ENCODE measurements around the gene ANKRD44.
A peak's percentile ranks its signal among the peaks of the same experiment; 100 is the strongest.

The ANKRD44 gene

DNA sequence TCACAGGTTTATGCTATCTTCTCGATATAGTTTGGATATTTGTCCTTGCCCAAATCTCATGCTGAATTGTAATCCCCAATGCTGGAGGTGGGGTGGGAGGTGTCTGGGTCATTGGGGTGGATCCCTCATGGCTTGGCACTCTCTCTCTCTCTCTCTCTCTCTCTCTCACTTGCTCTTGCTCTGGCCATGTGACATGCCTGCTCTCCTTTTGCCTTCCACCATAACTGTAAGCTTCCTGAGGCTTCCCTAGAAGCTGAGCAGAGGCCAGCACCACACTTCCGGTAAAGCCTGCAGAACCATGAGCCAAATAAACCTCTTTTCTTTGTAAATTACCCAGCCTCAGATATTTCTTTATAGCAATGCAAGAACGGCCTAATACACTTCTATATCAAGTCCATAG lies 342.8 kb downstream of the ANKRD44 start:
- Mint-ChIP-seq H3K9me3 (peaks cover 3% of the 10 kb centered on the region), H3K36me3 (ENCODE audit: low read depth) (no peaks in the 10 kb centered on the region), H3K27ac (no peak overlapping the region), H3K4me3 (no peak overlapping the region), H3K27me3 (no peaks in the 10 kb centered on the region), H3K4me1 (peaks cover 10% of the 10 kb centered on the region)
- ATAC-seq (no peak), DNase-seq (no peak)

DNA sequence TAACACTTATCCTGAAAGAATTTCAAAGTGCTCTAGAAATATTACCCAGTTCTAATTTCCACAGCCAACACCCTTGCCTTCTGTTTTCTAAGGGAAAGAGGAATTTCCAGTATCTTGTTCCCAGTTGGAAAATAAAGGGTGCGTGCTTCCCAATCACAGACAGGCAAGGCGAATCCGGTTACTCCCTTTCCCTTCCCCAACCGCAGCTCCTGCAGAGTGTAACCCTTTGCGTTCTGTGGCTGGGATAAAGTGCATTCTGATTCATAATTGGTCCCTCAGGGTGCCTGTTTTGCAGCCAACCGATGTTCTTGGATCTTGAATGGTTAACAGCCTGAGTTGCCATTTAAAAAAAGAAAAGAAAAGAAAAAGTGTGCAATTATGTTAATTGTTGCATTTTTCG lies 343.5 kb downstream of the ANKRD44 start:
- H3K27me3 Mint-ChIP-seq: no peaks in the 10 kb centered on the region
- no peak for ATAC-seq

DNA sequence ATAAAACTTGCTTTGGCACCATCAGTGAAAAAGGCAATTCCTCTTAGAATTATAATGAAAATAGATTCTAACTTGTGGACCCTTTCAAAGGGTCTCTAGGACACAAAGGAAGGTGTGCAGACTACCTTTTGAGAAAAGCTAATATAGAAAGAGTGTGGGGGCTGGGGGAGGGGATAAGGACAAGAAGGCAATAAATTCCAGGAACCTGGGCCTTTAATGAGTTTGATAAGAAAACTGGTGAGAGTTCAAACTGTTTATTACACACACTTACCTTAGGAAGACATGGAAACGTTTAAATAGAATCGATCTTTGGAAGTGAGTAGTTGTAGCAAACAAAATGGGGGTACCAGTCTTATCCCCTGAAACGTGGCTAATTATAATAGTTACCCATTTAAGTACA lies 344.5 kb downstream of the ANKRD44 start:
- Mint-ChIP-seq H3K9me3 (peaks cover 3% of the 10 kb centered on the region), H3K4me3 (no peak overlapping the region), H3K4me1 (peaks cover 22% of the 10 kb centered on the region), H3K27ac (no peak overlapping the region), H3K36me3 (ENCODE audit: low read depth) (no peaks in the 10 kb centered on the region), H3K27me3 (no peaks in the 10 kb centered on the region)
- ATAC-seq (no peak), DNase-seq (no peak)

More for the DNA sequence above, 343.5 kb downstream of the ANKRD44 start:
- Mint-ChIP-seq H3K27ac (no peak overlapping the region), H3K4me1 (peaks cover 15% of the 10 kb centered on the region), H3K36me3 (ENCODE audit: low read depth) (no peaks in the 10 kb centered on the region), H3K4me3 (no peak overlapping the region), H3K9me3 (peaks cover 3% of the 10 kb centered on the region)
- DNase-seq: no peak

DNA sequence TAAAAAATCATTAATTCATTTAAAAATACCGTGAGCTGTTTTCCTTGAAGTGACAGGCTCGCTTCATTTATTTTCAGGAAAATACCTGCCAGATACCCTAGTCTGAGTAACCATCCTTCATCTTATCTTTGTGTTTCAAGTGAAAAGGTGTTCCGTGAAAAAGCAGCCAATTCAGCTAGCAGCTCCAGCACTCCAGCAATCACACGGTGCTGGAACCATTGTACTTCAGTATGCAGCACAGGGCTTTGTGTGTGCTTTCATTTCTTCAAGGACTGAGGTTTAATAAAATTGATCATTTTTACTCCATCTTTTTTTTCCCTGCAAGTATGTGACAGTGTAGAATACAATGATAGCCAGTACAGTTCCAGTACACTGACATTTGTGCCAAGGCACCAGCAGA lies 344.9 kb downstream of the ANKRD44 start:
- H3K4me1 Mint-ChIP-seq: peaks cover 22% of the 10 kb centered on the region
- no peak for DNase-seq
- no peaks in the 10 kb centered on the region for H3K27me3 Mint-ChIP-seq
- no peak overlapping the region for H3K4me3 Mint-ChIP-seq
- no peak overlapping the region for H3K27ac Mint-ChIP-seq
- no peaks in the 10 kb centered on the region for H3K36me3 Mint-ChIP-seq (ENCODE audit: low read depth)
- ATAC-seq: no peak
- H3K9me3 Mint-ChIP-seq: peaks cover 3% of the 10 kb centered on the region

GRCh38 chr2:196963961-196964360 lies 346.6 kb downstream of the ANKRD44 start:
- Mint-ChIP-seq H3K4me3 (no peak overlapping the region), H3K27ac (no peak overlapping the region), H3K4me1 (peaks cover 22% of the 10 kb centered on the region), H3K27me3 (no peaks in the 10 kb centered on the region), H3K36me3 (ENCODE audit: low read depth) (no peaks in the 10 kb centered on the region), H3K9me3 (peaks cover 3% of the 10 kb centered on the region)
- DNase-seq (no peak), ATAC-seq (no peak)

DNA sequence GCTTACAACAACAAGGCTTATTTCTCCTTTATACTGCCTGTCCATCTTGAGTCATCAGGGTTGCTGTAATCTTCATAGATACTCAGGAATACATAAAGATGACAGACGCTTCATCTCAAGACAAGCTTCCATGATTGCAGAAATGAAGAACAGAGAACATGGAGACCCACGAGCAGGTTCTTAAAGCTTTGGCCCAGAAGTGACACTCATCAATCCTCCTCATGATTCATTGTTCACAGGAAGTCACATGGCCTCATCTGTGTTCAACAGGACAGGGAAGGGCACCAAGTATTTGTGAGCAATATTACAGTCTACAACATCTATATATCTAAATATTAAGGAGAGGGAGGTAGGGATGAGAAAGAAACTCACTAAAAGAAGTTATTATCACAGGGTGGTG lies 347.5 kb downstream of the ANKRD44 start:
- no peaks in the 10 kb centered on the region for H3K27me3 Mint-ChIP-seq
- no peak overlapping the region for H3K27ac Mint-ChIP-seq
- DNase-seq (no peak), ATAC-seq (peak; percentile 62)
- no peak overlapping the region for H3K4me3 Mint-ChIP-seq
- peaks cover 27% of the 10 kb centered on the region for H3K4me1 Mint-ChIP-seq
- H3K9me3 Mint-ChIP-seq: peaks cover 3% of the 10 kb centered on the region
- H3K36me3 Mint-ChIP-seq (ENCODE audit: low read depth): peaks cover 4% of the 10 kb centered on the region

GRCh38 chr2:196962325-196962724 lies 348.3 kb downstream of the ANKRD44 start:
- Mint-ChIP-seq H3K36me3 (ENCODE audit: low read depth) (peaks cover 4% of the 10 kb centered on the region), H3K27ac (peak overlapping the region; percentile 67), H3K27me3 (no peaks in the 10 kb centered on the region), H3K4me3 (no peak overlapping the region), H3K9me3 (no peaks in the 10 kb centered on the region), H3K4me1 (peaks cover 27% of the 10 kb centered on the region)
- DNase-seq (no peak), ATAC-seq (peak; percentile 30)

DNA sequence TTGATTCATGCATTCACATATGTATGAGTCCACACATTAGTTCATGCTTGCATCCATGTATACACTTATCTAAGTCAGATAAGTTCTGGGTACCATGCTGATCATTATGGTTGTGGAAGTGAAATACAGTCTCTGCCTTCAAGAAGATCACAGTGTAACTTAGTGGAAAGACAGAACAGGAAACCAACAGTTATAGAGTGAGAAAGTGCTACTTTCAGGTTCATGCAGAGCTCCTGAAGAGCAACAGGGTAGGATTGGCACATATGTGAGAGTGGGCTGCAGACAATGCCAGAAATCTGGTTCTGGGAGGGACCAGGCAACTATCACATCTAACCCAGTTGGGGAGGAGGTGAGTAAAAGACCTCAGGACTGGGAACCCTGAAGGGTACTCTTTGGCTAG lies 348.7 kb downstream of the ANKRD44 start:
- no peak overlapping the region for H3K4me3 Mint-ChIP-seq
- no peak for DNase-seq

GRCh38 chr2:196959734-196960338 lies 350.7 kb downstream of the ANKRD44 start:
- no peak for ATAC-seq
- no peaks in the 10 kb centered on the region for H3K9me3 Mint-ChIP-seq
- no peak overlapping the region for H3K4me3 Mint-ChIP-seq
- peaks cover 4% of the 10 kb centered on the region for H3K36me3 Mint-ChIP-seq (ENCODE audit: low read depth)
- H3K27me3 Mint-ChIP-seq: no peaks in the 10 kb centered on the region
- peaks cover 27% of the 10 kb centered on the region for H3K4me1 Mint-ChIP-seq
- H3K27ac Mint-ChIP-seq: no peak overlapping the region
- DNase-seq: no peak

More for the DNA sequence above, 348.7 kb downstream of the ANKRD44 start:
- Mint-ChIP-seq H3K27ac (peak overlapping the region; percentile 67), H3K9me3 (no peaks in the 10 kb centered on the region), H3K4me1 (peaks cover 27% of the 10 kb centered on the region), H3K36me3 (ENCODE audit: low read depth) (peaks cover 4% of the 10 kb centered on the region), H3K27me3 (no peaks in the 10 kb centered on the region)
- ATAC-seq: peak; percentile 92

- Mint-ChIP-seq H3K36me3 (ENCODE audit: low read depth) (peaks cover 4% of the 10 kb centered on the region), H3K27me3 (peaks cover 3% of the 10 kb centered on the region), H3K4me1 (peaks cover 27% of the 10 kb centered on the region), H3K4me3 (no peak overlapping the region), H3K9me3 (no peaks in the 10 kb centered on the region), H3K27ac (no peak overlapping the region)
- ATAC-seq (no peak), DNase-seq (no peak)
These were observed 351.3 kb downstream of the ANKRD44 start for GRCh38 chr2:196959281-196959680.

GRCh38 chr2:196957881-196958525 lies 352.6 kb downstream of the ANKRD44 start:
- ATAC-seq: no peak
- Mint-ChIP-seq H3K4me3 (no peak overlapping the region), H3K27ac (no peak overlapping the region), H3K36me3 (ENCODE audit: low read depth) (peaks cover 4% of the 10 kb centered on the region), H3K27me3 (peaks cover 6% of the 10 kb centered on the region), H3K4me1 (peaks cover 22% of the 10 kb centered on the region), H3K9me3 (no peaks in the 10 kb centered on the region)
- no peak for DNase-seq

DNA sequence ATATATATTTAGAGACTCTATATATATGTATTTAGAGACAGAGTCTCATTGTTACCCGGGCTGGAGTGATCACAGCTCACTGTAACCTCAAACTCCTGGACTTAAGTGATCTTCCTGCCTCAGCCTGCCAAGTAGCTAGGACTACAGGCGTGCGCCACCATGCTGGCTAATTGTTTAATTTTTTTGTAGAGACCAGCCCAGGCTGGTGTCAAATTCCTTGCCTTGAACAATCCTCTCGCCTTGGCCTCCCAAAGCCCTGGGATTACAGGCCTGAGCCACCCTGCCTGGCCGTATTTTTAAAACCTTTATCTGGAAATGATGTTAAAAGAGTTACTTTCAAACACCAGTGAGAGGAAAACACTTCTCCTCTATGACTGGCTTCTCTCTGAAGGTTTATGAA lies 353.1 kb downstream of the ANKRD44 start:
- Mint-ChIP-seq H3K9me3 (no peaks in the 10 kb centered on the region), H3K27me3 (peaks cover 6% of the 10 kb centered on the region), H3K27ac (no peak overlapping the region), H3K36me3 (ENCODE audit: low read depth) (peaks cover 4% of the 10 kb centered on the region), H3K4me3 (no peak overlapping the region), H3K4me1 (peaks cover 18% of the 10 kb centered on the region)
- no peak for DNase-seq
- ATAC-seq: no peak

DNA sequence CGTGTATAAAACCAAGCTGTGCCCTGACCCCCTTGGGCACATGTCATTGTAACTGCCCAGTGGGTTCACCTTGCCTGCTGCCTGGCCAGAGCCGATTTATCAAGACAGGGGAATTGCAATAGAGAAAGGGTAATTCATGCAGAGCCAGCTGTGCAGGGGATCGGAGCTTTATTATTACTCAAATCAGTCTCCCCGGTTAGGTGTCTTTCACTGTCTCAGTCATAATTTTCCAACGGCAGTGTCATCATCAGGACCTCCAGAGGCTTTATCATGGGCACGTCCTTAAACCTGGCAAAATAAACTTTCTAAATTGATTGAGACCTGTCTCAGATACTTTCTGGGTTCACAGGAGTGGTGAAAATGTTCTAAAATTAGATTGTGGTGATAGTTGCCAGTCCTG lies 354.5 kb downstream of the ANKRD44 start:
- H3K27ac Mint-ChIP-seq: no peak overlapping the region
- H3K27me3 Mint-ChIP-seq: peaks cover 6% of the 10 kb centered on the region
- DNase-seq (no peak), ATAC-seq (no peak)
- H3K4me1 Mint-ChIP-seq: peaks cover 5% of the 10 kb centered on the region
- no peak overlapping the region for H3K4me3 Mint-ChIP-seq
- peaks cover 4% of the 10 kb centered on the region for H3K36me3 Mint-ChIP-seq (ENCODE audit: low read depth)
- no peaks in the 10 kb centered on the region for H3K9me3 Mint-ChIP-seq

DNA sequence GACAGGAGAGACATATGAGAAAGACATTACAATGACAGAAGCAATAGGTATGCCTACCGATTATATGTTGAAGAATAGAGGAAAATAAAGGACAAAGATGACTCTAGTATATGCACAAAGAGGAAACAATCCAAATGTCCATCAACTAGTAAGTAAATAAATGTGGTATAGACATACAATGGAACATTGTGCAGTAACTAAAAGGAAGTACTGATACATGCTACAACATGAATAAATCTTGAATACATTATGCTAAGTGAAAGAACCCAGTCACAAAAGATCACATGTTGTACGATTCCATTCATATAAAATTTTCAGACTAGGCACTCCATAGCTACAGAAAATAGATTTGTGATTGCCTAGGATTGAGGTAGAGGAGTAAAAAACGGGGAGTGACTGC lies 355.5 kb downstream of the ANKRD44 start:
- Mint-ChIP-seq H3K27me3 (peaks cover 6% of the 10 kb centered on the region), H3K9me3 (no peaks in the 10 kb centered on the region), H3K4me3 (no peak overlapping the region), H3K4me1 (peaks cover 5% of the 10 kb centered on the region), H3K36me3 (ENCODE audit: low read depth) (peaks cover 4% of the 10 kb centered on the region), H3K27ac (no peak overlapping the region)
- DNase-seq: no peak
- ATAC-seq: no peak

DNA sequence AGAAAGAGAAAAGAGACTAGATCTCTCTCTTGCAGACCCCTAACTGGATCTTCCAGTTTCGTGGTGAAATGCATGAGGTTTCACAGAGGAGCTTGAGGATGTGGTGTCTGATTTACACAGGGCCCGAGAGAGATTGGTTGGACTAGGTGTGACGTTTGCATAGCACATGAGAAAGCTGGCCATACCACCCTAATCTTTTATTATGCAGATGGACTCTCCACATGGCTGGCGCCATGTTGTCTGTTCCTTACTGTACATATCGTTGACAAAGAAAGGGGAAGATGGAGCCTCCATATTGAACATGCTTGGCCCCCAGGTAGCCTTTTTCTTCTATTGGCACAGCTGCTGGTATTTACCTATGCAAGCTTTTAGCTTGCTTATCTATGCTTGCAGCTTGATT lies 356.6 kb downstream of the ANKRD44 start:
- DNase-seq: no peak
- peaks cover 6% of the 10 kb centered on the region for H3K27me3 Mint-ChIP-seq
- H3K27ac Mint-ChIP-seq: no peak overlapping the region
- H3K4me1 Mint-ChIP-seq: peaks cover 5% of the 10 kb centered on the region
- no peaks in the 10 kb centered on the region for H3K9me3 Mint-ChIP-seq
- no peak overlapping the region for H3K4me3 Mint-ChIP-seq
- H3K36me3 Mint-ChIP-seq (ENCODE audit: low read depth): peaks cover 4% of the 10 kb centered on the region
- no peak for ATAC-seq

Data from activated naive CD8-positive, alpha-beta T cell treated with anti-CD3 and anti-CD28 coated beads, Interleukin-2, amount 50 U/mL, for 24 hours (primary cell).